ENCODE measurements around the gene GPR17. TPM values are rescaled to one million over a fixed set of nuclear protein-coding genes. Genes with fewer than 3 reads are reported as not detected.

Gene GPR17, protein sequence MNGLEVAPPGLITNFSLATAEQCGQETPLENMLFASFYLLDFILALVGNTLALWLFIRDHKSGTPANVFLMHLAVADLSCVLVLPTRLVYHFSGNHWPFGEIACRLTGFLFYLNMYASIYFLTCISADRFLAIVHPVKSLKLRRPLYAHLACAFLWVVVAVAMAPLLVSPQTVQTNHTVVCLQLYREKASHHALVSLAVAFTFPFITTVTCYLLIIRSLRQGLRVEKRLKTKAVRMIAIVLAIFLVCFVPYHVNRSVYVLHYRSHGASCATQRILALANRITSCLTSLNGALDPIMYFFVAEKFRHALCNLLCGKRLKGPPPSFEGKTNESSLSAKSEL
- not detected for polyA plus RNA-seq (2012; ENCODE audit: missing spikeins)

DNA sequence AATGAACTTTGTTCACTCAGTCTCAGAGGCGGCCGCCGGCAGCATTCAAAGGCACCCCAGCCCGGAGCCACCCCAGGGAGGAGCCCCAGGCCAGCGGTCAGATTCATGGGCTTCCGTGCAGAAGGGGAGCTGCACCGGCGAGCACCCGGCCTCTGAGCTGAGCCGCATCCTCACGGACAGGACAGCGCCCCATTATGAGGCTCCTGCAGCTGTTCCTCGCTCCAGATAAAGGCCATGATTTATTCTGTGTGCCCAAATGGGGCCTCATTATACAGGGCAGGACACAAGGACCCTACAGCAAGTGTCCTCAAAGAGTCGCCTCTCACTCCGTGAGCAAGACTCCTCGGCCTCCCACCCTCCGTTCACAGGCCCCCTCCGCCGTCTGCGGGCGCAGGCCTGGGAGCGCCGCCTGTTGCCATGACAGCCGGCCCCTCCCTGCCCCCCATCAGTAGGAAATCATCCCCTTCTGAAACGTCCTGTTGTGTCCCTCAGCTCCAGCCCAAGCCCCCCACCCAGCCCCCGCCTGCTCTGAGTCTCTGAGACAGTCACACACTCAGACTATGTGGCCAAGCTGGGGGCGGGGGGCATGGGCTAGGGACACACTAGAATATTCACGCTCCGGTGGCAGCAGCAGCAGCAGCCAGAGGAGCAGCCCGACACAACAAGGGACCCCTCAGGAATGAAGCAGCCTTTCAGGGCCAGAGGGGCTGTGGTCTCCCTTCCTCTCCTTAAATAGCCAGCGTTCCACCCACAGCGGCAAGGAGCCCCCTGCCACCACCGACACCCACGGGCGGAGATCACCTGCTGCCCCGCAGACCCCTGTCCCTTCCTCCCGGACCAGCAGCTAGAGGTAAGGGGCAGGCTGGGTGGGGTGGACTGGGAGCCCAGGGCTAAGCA is at the start of gene GPR17:
Gene GPR17, plus strand, starts transcription at position 759 of the 897 bp plus-strand sequence. CDS start 4,583 bp downstream, outside the sequence.
- FAIRE-seq (no peak), DNase-seq (ENCODE audit: insufficient read length) (no peak)
- TF ChIP-seq TAF1 (IDR thresholded peaks at IDR 0.05; ENCODE audit: borderline replicate concordance, low read depth, low read length): no peak
- no peak for TF ChIP-seq POLR2AphosphoS5 (IDR thresholded peaks at IDR 0.05; ENCODE audit: low read depth, low read length)
- TF ChIP-seq POLR2A (IDR thresholded peaks at IDR 0.05; ENCODE audit: low read depth, low read length): no peak

DNA sequence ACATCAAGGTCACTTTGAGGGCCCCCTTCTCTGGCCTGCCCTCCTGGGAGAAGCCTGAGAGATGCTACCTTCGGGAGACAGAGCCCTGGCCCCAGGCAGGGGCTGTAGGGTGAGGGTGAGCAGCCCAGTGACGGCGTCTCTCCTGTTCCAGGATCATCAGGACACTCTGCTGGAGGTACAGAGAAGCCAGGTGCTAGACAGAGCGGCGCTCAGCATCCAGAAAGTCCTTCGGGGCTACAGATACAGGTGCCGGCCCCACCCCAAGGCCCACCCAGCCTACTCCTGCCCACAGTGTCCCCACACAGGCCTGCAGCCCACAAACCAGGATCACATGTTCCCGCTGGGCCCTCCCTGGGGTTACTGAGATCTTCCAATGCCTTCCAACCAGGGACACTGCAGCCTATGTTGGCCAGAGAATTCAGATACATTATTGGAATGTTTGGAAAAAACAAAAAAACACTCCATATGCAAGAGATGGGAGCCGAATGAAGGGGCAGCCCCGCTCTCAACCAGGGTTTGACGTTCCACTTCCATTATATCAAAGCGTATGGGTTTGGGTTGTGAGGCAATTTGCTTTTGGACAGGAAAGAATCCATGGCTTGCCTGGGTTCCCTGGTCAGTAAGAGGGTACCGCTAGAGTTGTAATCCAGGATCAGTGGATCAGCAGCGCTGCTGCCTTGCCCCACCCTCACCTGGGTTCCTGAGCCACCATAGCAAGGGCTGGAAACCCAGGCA is 49.5 kb upstream of the GPR17 start:
- no peak for DNase-seq (ENCODE audit: insufficient read length)
- TF ChIP-seq POLR2AphosphoS5 (IDR thresholded peaks at IDR 0.05; ENCODE audit: low read depth, low read length) (no peak), TAF1 (IDR thresholded peaks at IDR 0.05; ENCODE audit: borderline replicate concordance, low read depth, low read length) (no peak), POLR2A (IDR thresholded peaks at IDR 0.05; ENCODE audit: low read depth, low read length) (no peak)
- no peak for FAIRE-seq

DNA sequence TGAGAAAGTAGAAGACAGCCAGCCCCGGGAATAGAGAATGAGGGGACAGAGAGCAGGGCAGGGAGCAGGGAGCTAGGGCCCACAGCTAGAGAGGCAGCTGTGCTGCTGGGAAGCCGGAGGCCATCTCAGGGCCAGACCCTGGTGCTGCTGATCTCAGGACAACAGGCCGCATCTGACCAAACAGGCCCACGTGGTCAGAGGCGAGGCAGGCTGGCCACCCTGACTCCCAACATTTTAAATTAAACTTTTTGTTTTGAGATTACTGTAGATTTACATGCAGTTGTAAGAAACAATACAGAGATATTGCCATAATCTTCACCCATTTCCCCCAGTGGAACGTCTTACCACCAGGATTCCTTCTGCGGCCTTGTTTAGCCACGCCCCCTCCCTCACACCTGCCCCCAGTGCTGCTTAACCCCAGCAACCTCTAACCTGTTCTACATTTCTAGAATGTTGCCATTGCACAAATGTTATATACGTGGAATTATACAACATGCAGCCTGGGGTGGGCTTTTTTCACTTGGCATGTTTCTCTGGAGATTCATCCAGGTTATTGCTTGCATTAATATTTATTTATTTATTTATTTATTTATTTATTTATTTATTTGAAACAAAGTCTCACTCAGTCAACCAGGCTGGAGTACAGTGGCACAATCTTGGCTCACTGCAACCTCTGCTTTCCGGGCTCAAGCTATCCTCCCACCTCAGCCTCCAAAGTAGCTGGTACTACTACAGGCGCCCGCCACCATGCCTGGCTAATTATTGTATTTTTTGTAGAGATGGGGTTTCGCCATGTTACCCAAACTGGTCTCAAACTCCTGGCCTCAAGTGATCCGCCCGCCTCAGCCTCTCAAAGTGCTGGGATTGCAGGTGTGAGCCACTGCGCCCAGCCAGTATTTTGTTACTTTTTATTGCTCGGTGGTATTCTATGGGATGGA is 48.6 kb upstream of the GPR17 start:
- FAIRE-seq: no peak
- TF ChIP-seq POLR2AphosphoS5 (IDR thresholded peaks at IDR 0.05; ENCODE audit: low read depth, low read length) (no peak), POLR2A (IDR thresholded peaks at IDR 0.05; ENCODE audit: low read depth, low read length) (no peak), TAF1 (IDR thresholded peaks at IDR 0.05; ENCODE audit: borderline replicate concordance, low read depth, low read length) (no peak)
- DNase-seq (ENCODE audit: insufficient read length): no peak

DNA sequence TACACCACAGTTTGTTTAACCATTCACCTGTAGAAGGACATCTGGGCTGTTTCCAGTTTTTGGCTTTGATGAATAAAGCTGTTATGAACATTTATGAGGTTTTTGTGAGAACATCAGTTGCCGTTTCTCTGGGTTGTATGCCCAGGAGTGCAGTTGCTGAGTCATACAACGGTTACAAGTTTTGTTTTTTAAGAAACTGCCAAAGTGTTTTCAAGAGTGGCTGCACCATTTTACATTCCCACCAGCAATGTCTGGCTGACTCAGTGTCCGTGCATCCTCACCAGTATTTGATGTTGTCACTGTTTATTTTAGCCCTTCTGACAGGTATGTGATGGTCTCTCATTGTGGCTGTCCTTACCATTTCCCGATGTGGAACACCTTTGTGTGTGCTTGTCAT is 48.0 kb upstream of the GPR17 start:
- DNase-seq (ENCODE audit: insufficient read length): no peak
- TF ChIP-seq TAF1 (IDR thresholded peaks at IDR 0.05; ENCODE audit: borderline replicate concordance, low read depth, low read length): no peak
- no peak for TF ChIP-seq POLR2A (IDR thresholded peaks at IDR 0.05; ENCODE audit: low read depth, low read length)
- no peak for TF ChIP-seq POLR2AphosphoS5 (IDR thresholded peaks at IDR 0.05; ENCODE audit: low read depth, low read length)
- FAIRE-seq: no peak

DNA sequence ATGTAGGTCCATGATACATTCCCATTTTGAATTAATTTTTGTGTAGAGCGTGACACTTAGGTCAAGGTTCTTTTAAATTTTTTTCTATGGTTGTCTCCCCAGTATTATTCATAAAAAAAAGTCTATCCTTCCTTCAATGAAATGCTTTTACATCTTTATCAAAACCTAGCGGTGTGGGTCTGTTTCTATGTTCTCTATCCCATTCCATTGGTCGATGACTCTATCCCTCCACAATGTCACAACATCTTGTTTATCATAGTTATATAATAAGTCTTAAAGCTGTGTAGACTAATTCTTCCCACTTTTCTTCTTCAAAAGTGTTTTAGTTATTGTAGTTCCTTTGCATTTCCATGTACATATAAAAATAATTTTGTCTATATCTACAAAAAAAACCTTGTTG is 47.2 kb upstream of the GPR17 start:
- no peak for DNase-seq (ENCODE audit: insufficient read length)
- FAIRE-seq: no peak
- no peak for TF ChIP-seq POLR2A (IDR thresholded peaks at IDR 0.05; ENCODE audit: low read depth, low read length)
- TF ChIP-seq POLR2AphosphoS5 (IDR thresholded peaks at IDR 0.05; ENCODE audit: low read depth, low read length): no peak
- no peak for TF ChIP-seq TAF1 (IDR thresholded peaks at IDR 0.05; ENCODE audit: borderline replicate concordance, low read depth, low read length)

DNA sequence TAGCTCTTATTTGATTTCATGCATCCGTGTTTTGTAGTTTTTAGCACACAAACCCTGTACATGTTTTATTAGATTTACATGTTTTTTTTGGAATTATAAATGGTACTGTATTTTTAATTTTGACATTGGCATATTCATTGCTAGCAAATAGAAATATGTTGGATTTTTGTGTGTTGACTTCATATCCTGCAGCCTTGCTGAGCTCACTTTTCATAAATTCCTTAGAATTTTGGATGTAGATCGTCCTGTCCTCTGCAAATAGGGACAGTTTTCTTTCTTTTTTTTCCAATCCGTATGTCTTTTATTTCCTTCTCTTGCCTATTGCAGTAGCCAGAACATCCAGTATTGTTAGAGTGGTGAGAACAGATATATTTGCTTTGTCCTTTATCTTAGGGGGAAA is 46.7 kb upstream of the GPR17 start:
- TF ChIP-seq POLR2A (IDR thresholded peaks at IDR 0.05; ENCODE audit: low read depth, low read length): no peak
- no peak for TF ChIP-seq TAF1 (IDR thresholded peaks at IDR 0.05; ENCODE audit: borderline replicate concordance, low read depth, low read length)
- no peak for TF ChIP-seq POLR2AphosphoS5 (IDR thresholded peaks at IDR 0.05; ENCODE audit: low read depth, low read length)
- no peak for DNase-seq (ENCODE audit: insufficient read length)
- no peak for FAIRE-seq

DNA sequence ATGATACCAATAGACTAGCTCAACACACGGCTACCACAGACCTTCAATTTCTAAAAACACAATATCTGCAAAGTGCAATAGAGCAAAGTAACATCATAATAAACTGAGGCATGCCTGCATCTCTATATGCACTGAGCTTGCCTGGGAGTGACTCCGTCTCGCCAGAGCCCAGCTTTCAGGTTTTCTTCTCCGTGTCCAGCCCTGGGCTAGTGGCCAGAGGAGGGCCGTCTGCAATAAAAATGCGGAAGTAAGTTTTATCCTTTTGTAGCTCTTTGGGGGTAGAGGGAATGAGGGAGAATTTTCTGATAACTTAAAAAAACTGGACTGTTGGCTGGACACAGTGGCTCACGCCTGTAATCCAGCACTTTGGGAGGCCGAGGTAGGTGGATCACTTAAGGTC is 41.0 kb upstream of the GPR17 start:
- no peak for FAIRE-seq
- no peak for TF ChIP-seq POLR2A (IDR thresholded peaks at IDR 0.05; ENCODE audit: low read depth, low read length)
- no peak for DNase-seq (ENCODE audit: insufficient read length)

DNA sequence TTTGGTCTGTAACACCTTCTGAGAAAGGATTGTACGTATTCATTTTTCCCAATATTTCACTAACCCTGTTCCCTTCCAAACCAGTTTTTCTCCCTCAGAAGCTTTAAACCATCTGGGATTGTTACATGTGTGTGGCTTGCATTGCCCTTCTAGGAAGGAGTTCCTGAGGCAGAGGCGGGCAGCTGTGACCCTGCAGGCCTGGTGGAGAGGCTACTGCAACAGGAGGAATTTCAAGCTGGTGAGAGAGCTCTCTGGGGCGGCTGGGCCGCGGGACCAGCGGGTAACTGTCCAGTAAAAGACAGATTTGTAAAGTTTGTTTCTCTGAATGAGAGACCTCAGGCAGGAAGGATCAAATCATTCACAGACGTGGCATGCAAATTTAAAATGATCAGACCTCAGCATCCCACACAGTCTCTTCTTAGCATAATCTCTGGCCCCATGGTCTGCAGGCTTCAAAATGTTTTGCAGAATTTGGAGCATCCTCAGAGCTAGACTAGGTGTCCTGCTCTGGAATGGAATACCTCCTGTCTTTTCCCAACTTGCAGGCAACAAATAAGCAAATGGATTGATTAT is 40.2 kb upstream of the GPR17 start:
- no peak for TF ChIP-seq POLR2A (IDR thresholded peaks at IDR 0.05; ENCODE audit: low read depth, low read length)
- no peak for TF ChIP-seq TAF1 (IDR thresholded peaks at IDR 0.05; ENCODE audit: borderline replicate concordance, low read depth, low read length)
- TF ChIP-seq POLR2AphosphoS5 (IDR thresholded peaks at IDR 0.05; ENCODE audit: low read depth, low read length): no peak
- no peak for DNase-seq (ENCODE audit: insufficient read length)
- no peak for FAIRE-seq

DNA sequence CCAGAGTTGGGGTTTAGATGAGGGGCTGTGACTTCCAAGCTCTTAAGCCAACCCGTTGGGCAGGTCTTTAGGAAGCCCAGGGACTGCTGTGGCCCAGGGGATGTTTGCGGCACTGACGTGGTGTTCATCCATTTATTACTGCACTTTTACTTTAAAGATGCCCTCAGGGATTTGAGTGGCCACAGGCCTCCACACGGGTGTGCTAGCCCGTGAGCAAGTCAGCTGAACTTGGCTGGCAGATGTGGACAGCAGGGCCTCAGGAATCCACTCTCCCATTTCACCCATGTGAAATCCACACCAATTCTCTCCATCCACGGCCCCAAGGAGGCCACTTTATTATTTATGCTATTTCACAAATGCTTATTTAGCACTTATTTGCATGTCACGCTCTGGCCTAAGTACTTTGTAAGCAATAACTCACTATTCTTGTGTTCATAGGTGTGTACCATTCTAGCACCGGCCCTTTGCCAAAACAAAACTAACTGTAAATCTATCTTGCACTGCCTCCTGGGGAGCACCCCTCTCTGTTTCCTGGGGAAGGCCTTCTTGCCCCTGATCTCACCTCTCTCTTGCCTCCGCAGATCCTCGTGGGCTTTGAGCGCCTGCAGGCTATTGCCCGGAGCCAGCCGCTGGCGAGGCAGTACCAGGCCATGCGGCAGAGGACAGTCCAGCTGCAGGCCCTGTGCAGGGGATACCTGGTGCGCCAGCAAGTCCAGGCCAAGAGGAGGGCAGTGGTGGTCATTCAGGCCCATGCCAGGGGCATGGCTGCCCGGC is 39.1 kb upstream of the GPR17 start:
- FAIRE-seq (no peak), DNase-seq (ENCODE audit: insufficient read length) (no peak)
- no peak for TF ChIP-seq POLR2A (IDR thresholded peaks at IDR 0.05; ENCODE audit: low read depth, low read length)
- TF ChIP-seq TAF1 (IDR thresholded peaks at IDR 0.05; ENCODE audit: borderline replicate concordance, low read depth, low read length): no peak
- TF ChIP-seq POLR2AphosphoS5 (IDR thresholded peaks at IDR 0.05; ENCODE audit: low read depth, low read length): no peak
